ENCODE data around the gene NATD1. TPM values are rescaled to one million over a fixed set of nuclear protein-coding genes. Genes with fewer than 3 reads are reported as not detected.

Gene NATD1
- polyA plus RNA-seq, 2 donors, result 2.3 to 3.2 TPM

GRCh38 chr17:21262259-21262993 is 9.2 kb upstream of the NATD1 start:
- H3K9me3 ChIP-seq (ENCODE audit: control insufficient read depth in 2 of 2, insufficient read depth in 1 of 2, low read depth in 1 of 2, low read length in 1 of 2), result no peaks in the 10 kb centered on the region
- no peak overlapping the region for H3K4me3 ChIP-seq (ENCODE audit: low read depth in 1 of 2, low read length in 2 of 2)
- H3K4me1 ChIP-seq (ENCODE audit: control insufficient read depth in 2 of 2, insufficient read depth in 2 of 2, low read length in 1 of 2), result no peaks in the 10 kb centered on the region
- no peaks in the 10 kb centered on the region for H3K36me3 ChIP-seq (ENCODE audit: control insufficient read depth in 2 of 2, insufficient read depth in 2 of 2, low read length in 1 of 2)
- no peaks in the 10 kb centered on the region for H3K27me3 ChIP-seq (ENCODE audit: control insufficient read depth in 1 of 2, insufficient read depth in 2 of 2, low read length in 2 of 2)
- H3K27ac ChIP-seq (ENCODE audit: low read depth in 2 of 2, low read length in 1 of 2), result no peak overlapping the region
- 75 to 78% methylated on average over 12 of the region's 12 CpGs for WGBS, 2 donors

- Histone ChIP-seq H3K4me3 (ENCODE audit: low read depth in 1 of 2, low read length in 2 of 2) (no peak overlapping the region), H3K27me3 (ENCODE audit: control insufficient read depth in 1 of 2, insufficient read depth in 2 of 2, low read length in 2 of 2) (no peaks in the 10 kb centered on the region), H3K9me3 (ENCODE audit: control insufficient read depth in 2 of 2, insufficient read depth in 1 of 2, low read depth in 1 of 2, low read length in 1 of 2) (no peaks in the 10 kb centered on the region), H3K27ac (ENCODE audit: low read depth in 2 of 2, low read length in 1 of 2) (no peak overlapping the region), H3K4me1 (ENCODE audit: control insufficient read depth in 2 of 2, insufficient read depth in 2 of 2, low read length in 1 of 2) (peaks cover 2 to 4% of the 10 kb centered on the region in 2 donors), H3K36me3 (ENCODE audit: control insufficient read depth in 2 of 2, insufficient read depth in 2 of 2, low read length in 1 of 2) (no peaks in the 10 kb centered on the region)
- 81 to 93% methylated on average over 7 of the region's 7 CpGs for WGBS, 2 donors
Measured at GRCh38 chr17:21258593-21258992, 5.4 kb upstream of the NATD1 start.

GRCh38 chr17:21253646-21254441 is 634 bp upstream of the NATD1 start:
- H3K36me3 ChIP-seq (ENCODE audit: control insufficient read depth in 2 of 2, insufficient read depth in 2 of 2, low read length in 1 of 2), result no peaks in the 10 kb centered on the region
- 29 to 31% methylated on average over 15 of the region's 15 CpGs for WGBS, 2 donors
- no peaks in the 10 kb centered on the region for H3K9me3 ChIP-seq (ENCODE audit: control insufficient read depth in 2 of 2, insufficient read depth in 1 of 2, low read depth in 1 of 2, low read length in 1 of 2)
- H3K4me1 ChIP-seq (ENCODE audit: control insufficient read depth in 2 of 2, insufficient read depth in 2 of 2, low read length in 1 of 2), result peaks cover 2 to 7% of the 10 kb centered on the region in 2 donors
- H3K4me3 ChIP-seq (ENCODE audit: low read depth in 1 of 2, low read length in 2 of 2), result peak overlapping the region; percentile 54 to 85
- H3K27me3 ChIP-seq (ENCODE audit: control insufficient read depth in 1 of 2, insufficient read depth in 2 of 2, low read length in 2 of 2), result no peaks in the 10 kb centered on the region
- H3K27ac ChIP-seq (ENCODE audit: low read depth in 2 of 2, low read length in 1 of 2), result peak overlapping the region; percentile 57 to 76

- Histone ChIP-seq H3K9me3 (ENCODE audit: control insufficient read depth in 2 of 2, insufficient read depth in 1 of 2, low read depth in 1 of 2, low read length in 1 of 2) (no peaks in the 10 kb centered on the region), H3K4me3 (ENCODE audit: low read depth in 1 of 2, low read length in 2 of 2) (peak overlapping the region; percentile 54 to 85), H3K27ac (ENCODE audit: low read depth in 2 of 2, low read length in 1 of 2) (peak overlapping the region in 1 of 2 donors; percentile 85), H3K27me3 (ENCODE audit: control insufficient read depth in 1 of 2, insufficient read depth in 2 of 2, low read length in 2 of 2) (no peaks in the 10 kb centered on the region), H3K36me3 (ENCODE audit: control insufficient read depth in 2 of 2, insufficient read depth in 2 of 2, low read length in 1 of 2) (peaks cover 0 to 2% of the 10 kb centered on the region in 2 donors), H3K4me1 (ENCODE audit: control insufficient read depth in 2 of 2, insufficient read depth in 2 of 2, low read length in 1 of 2) (peaks cover 2 to 7% of the 10 kb centered on the region in 2 donors)
- WGBS, 2 donors, result 12 to 18% methylated on average over 12 of the region's 12 CpGs
Measured at GRCh38 chr17:21252289-21252795, 868 bp downstream of the NATD1 start.

GRCh38 chr17:21251337-21252010 is 1.7 kb downstream of the NATD1 start:
- Histone ChIP-seq H3K27ac (ENCODE audit: low read depth in 2 of 2, low read length in 1 of 2) (no peak overlapping the region), H3K4me1 (ENCODE audit: control insufficient read depth in 2 of 2, insufficient read depth in 2 of 2, low read length in 1 of 2) (peaks cover 2 to 7% of the 10 kb centered on the region in 2 donors), H3K36me3 (ENCODE audit: control insufficient read depth in 2 of 2, insufficient read depth in 2 of 2, low read length in 1 of 2) (peaks cover 0 to 2% of the 10 kb centered on the region in 2 donors), H3K4me3 (ENCODE audit: low read depth in 1 of 2, low read length in 2 of 2) (no peak overlapping the region), H3K9me3 (ENCODE audit: control insufficient read depth in 2 of 2, insufficient read depth in 1 of 2, low read depth in 1 of 2, low read length in 1 of 2) (no peaks in the 10 kb centered on the region), H3K27me3 (ENCODE audit: control insufficient read depth in 1 of 2, insufficient read depth in 2 of 2, low read length in 2 of 2) (no peaks in the 10 kb centered on the region)
- 83 to 86% methylated on average over 15 of the region's 15 CpGs for WGBS, 2 donors

GRCh38 chr17:21250854-21251253 is 2.4 kb downstream of the NATD1 start:
- peaks cover 0 to 2% of the 10 kb centered on the region in 2 donors for H3K36me3 ChIP-seq (ENCODE audit: control insufficient read depth in 2 of 2, insufficient read depth in 2 of 2, low read length in 1 of 2)
- H3K9me3 ChIP-seq (ENCODE audit: control insufficient read depth in 2 of 2, insufficient read depth in 1 of 2, low read depth in 1 of 2, low read length in 1 of 2), result no peaks in the 10 kb centered on the region
- WGBS, 2 donors, result 46 to 55% methylated on average over 4 of the region's 4 CpGs
- H3K4me3 ChIP-seq (ENCODE audit: low read depth in 1 of 2, low read length in 2 of 2), result no peak overlapping the region
- H3K4me1 ChIP-seq (ENCODE audit: control insufficient read depth in 2 of 2, insufficient read depth in 2 of 2, low read length in 1 of 2), result peaks cover 2 to 7% of the 10 kb centered on the region in 2 donors
- no peak overlapping the region for H3K27ac ChIP-seq (ENCODE audit: low read depth in 2 of 2, low read length in 1 of 2)
- H3K27me3 ChIP-seq (ENCODE audit: control insufficient read depth in 1 of 2, insufficient read depth in 2 of 2, low read length in 2 of 2), result no peaks in the 10 kb centered on the region

- WGBS, 2 donors, result 62 to 67% methylated on average over 7 of the region's 7 CpGs
- no peak overlapping the region for H3K27ac ChIP-seq (ENCODE audit: low read depth in 2 of 2, low read length in 1 of 2)
Measured at GRCh38 chr17:21249920-21250703, 3.1 kb downstream of the NATD1 start.

GRCh38 chr17:21249086-21249795 is 4.0 kb downstream of the NATD1 start:
- Histone ChIP-seq H3K4me3 (ENCODE audit: low read depth in 1 of 2, low read length in 2 of 2) (no peak overlapping the region), H3K27ac (ENCODE audit: low read depth in 2 of 2, low read length in 1 of 2) (no peak overlapping the region), H3K27me3 (ENCODE audit: control insufficient read depth in 1 of 2, insufficient read depth in 2 of 2, low read length in 2 of 2) (no peaks in the 10 kb centered on the region), H3K36me3 (ENCODE audit: control insufficient read depth in 2 of 2, insufficient read depth in 2 of 2, low read length in 1 of 2) (peaks cover 0 to 2% of the 10 kb centered on the region in 2 donors), H3K4me1 (ENCODE audit: control insufficient read depth in 2 of 2, insufficient read depth in 2 of 2, low read length in 1 of 2) (peaks cover 2 to 7% of the 10 kb centered on the region in 2 donors), H3K9me3 (ENCODE audit: control insufficient read depth in 2 of 2, insufficient read depth in 1 of 2, low read depth in 1 of 2, low read length in 1 of 2) (no peaks in the 10 kb centered on the region)
- WGBS, 2 donors, result 81 to 84% methylated on average over 12 of the region's 12 CpGs

More at GRCh38 chr17:21249920-21250703, 3.1 kb downstream of the NATD1 start:
- no peaks in the 10 kb centered on the region for H3K27me3 ChIP-seq (ENCODE audit: control insufficient read depth in 1 of 2, insufficient read depth in 2 of 2, low read length in 2 of 2)
- no peak overlapping the region for H3K4me3 ChIP-seq (ENCODE audit: low read depth in 1 of 2, low read length in 2 of 2)
- H3K9me3 ChIP-seq (ENCODE audit: control insufficient read depth in 2 of 2, insufficient read depth in 1 of 2, low read depth in 1 of 2, low read length in 1 of 2), result no peaks in the 10 kb centered on the region
- peaks cover 2 to 7% of the 10 kb centered on the region in 2 donors for H3K4me1 ChIP-seq (ENCODE audit: control insufficient read depth in 2 of 2, insufficient read depth in 2 of 2, low read length in 1 of 2)
- H3K36me3 ChIP-seq (ENCODE audit: control insufficient read depth in 2 of 2, insufficient read depth in 2 of 2, low read length in 1 of 2), result peaks cover 0 to 2% of the 10 kb centered on the region in 2 donors
